ENCODE data around the gene MNX1.

Gene MNX1

GRCh38 chr7:157018997-157019608 lies 8.6 kb upstream of the MNX1 start:
- no peak for DNase-seq (ENCODE audit: insufficient read length)
- TF ChIP-seq POLR2AphosphoS5 (IDR thresholded peaks at IDR 0.05; ENCODE audit: low read depth, low read length) (no peak), POLR2A (IDR thresholded peaks at IDR 0.05; ENCODE audit: low read depth, low read length) (no peak), TAF1 (IDR thresholded peaks at IDR 0.05; ENCODE audit: borderline replicate concordance, low read depth, low read length) (no peak)
- FAIRE-seq = no peak

GRCh38 chr7:157018328-157018996 lies 8.0 kb upstream of the MNX1 start:
- no peak for DNase-seq (ENCODE audit: insufficient read length)
- FAIRE-seq = no peak
- TF ChIP-seq TAF1 (IDR thresholded peaks at IDR 0.05; ENCODE audit: borderline replicate concordance, low read depth, low read length) (no peak), POLR2AphosphoS5 (IDR thresholded peaks at IDR 0.05; ENCODE audit: low read depth, low read length) (no peak), POLR2A (IDR thresholded peaks at IDR 0.05; ENCODE audit: low read depth, low read length) (no peak)

DNA sequence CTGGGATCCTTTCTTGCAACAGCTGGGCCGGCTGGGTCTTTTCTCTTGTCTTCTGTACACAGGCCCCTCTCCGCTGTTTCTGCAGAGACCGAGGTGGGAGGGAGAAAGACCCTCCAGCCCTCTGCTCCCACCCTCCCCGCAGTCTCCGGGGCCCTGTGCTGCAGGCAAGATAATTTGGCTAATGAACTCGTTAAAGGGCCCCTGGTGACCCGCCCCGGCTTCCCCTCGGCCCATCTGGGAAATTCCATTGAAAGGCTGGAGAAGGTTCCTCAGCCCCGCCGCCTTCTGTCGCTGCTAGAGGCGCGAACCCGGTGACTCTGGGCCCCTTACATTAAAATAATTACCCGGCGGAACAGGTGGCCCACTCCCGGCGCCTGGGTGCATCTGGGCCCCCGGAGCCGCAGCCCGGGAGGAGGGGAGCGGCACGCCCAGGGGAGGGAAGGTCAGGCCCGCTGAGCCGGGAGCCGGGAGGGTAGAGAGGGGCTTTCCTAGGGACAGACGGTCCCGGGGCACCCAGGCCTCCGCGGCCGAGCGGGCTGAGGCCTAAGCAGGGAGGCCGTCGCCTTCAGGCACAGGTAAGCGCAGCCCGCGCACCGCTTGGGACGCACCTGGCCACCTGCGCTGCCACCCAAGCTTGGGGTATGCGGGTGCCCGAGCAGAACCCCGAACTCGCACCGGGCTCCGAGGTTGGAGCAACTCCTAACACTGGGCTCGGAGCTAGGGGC lies 7.3 kb upstream of the MNX1 start:
- DNase-seq (ENCODE audit: insufficient read length) (no peak), FAIRE-seq (no peak)
- no peak for TF ChIP-seq POLR2A (IDR thresholded peaks at IDR 0.05; ENCODE audit: low read depth, low read length)
- no peak for TF ChIP-seq TAF1 (IDR thresholded peaks at IDR 0.05; ENCODE audit: borderline replicate concordance, low read depth, low read length)
- no peak for TF ChIP-seq POLR2AphosphoS5 (IDR thresholded peaks at IDR 0.05; ENCODE audit: low read depth, low read length)

DNA sequence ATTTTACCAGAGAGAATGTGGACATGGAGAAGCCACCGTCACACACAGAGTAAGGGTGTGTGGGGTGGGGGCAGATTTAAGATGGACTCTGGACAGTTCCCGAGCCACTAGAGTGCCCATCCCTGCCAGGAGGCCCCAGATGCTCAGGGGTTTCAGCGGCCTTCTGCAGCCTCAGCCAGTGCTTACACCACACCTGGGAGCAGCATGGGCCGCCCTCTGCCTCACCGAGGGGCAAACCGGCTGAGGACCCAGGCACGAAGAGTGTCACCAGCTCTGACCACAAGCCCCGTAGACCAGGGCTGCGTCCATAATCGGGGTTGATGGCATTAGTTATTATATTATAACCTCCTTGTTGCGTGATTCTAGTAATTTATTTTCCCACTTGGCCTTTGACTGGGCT lies 6.7 kb upstream of the MNX1 start:
- DNase-seq (ENCODE audit: insufficient read length) = no peak
- TF ChIP-seq POLR2AphosphoS5 (IDR thresholded peaks at IDR 0.05; ENCODE audit: low read depth, low read length) (no peak), POLR2A (IDR thresholded peaks at IDR 0.05; ENCODE audit: low read depth, low read length) (no peak), TAF1 (IDR thresholded peaks at IDR 0.05; ENCODE audit: borderline replicate concordance, low read depth, low read length) (no peak)
- no peak for FAIRE-seq

GRCh38 chr7:157016352-157017041 lies 6.0 kb upstream of the MNX1 start:
- FAIRE-seq = peak; percentile 92
- TF ChIP-seq TAF1 (IDR thresholded peaks at IDR 0.05; ENCODE audit: borderline replicate concordance, low read depth, low read length) = no peak
- no peak for TF ChIP-seq POLR2A (IDR thresholded peaks at IDR 0.05; ENCODE audit: low read depth, low read length)
- TF ChIP-seq POLR2AphosphoS5 (IDR thresholded peaks at IDR 0.05; ENCODE audit: low read depth, low read length) = no peak; the same call in 1 of the 2 replicates
- DNase-seq (ENCODE audit: insufficient read length) = no peak

DNA sequence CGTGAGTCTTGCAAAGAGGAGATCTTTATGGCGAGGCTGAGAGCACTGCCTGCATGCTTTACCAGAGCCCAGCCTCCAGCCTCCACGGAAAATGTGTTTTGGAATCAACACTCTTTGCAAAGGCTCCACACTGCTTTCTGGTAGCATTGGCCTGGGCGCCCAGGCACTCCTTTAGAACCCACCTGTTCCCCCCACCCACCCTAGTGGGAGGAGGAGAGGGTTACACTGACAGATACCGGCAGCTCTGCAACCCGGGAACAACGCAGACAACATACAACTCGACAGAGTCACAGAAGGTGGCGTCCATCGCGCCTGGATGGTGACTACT lies 5.5 kb upstream of the MNX1 start:
- FAIRE-seq (no peak), DNase-seq (ENCODE audit: insufficient read length) (no peak)
- TF ChIP-seq TAF1 (IDR thresholded peaks at IDR 0.05; ENCODE audit: borderline replicate concordance, low read depth, low read length) (no peak), POLR2A (IDR thresholded peaks at IDR 0.05; ENCODE audit: low read depth, low read length) (no peak), POLR2AphosphoS5 (IDR thresholded peaks at IDR 0.05; ENCODE audit: low read depth, low read length) (no peak)

DNA sequence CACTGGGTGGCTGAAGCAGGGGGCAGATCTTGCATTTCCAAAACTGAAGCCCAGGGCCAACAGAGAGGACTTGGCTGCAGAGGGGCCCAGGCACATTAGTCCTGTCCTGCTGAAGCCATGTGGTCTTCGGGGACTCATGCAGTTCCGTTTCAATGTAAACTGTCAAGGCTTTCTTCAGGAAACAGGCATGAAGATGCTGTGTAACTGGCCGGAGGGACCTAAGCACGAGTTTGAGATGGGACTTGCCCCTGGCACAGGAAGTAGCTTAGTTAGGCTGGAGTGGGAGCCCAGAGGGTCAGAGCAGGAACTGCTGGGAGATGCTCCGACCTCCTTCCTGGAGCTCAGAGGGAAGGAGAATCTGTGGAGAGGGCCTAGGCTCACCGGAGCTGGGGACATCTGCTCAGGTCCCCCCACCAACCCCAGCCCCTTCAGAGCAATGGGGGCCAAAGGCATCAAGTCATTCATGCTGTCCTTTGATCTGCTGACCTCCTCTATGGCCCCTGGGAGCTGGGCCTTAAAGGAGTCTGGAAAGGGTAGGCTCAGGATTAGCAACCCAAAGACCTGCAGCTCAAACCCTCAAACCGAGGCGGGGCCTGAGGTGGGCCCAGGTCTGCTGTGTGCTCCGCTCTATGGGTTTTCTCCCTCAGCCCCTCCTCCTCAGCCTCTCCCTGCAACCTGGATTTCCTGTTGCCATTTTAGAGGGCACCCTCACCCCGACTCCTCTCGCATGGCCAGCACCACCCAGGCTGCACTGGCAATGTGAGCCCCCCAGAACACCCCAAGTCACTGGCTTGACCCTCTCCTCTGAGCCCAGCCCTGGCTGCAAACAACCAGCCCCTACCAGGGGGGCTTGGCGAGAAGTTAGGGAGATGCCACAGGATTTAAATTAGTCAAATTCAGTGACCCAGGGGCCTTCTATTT lies 4.4 kb upstream of the MNX1 start:
- FAIRE-seq = no peak
- TF ChIP-seq POLR2A (IDR thresholded peaks at IDR 0.05; ENCODE audit: low read depth, low read length) (no peak), TAF1 (IDR thresholded peaks at IDR 0.05; ENCODE audit: borderline replicate concordance, low read depth, low read length) (no peak), POLR2AphosphoS5 (IDR thresholded peaks at IDR 0.05; ENCODE audit: low read depth, low read length) (no peak)
- no peak for DNase-seq (ENCODE audit: insufficient read length)

DNA sequence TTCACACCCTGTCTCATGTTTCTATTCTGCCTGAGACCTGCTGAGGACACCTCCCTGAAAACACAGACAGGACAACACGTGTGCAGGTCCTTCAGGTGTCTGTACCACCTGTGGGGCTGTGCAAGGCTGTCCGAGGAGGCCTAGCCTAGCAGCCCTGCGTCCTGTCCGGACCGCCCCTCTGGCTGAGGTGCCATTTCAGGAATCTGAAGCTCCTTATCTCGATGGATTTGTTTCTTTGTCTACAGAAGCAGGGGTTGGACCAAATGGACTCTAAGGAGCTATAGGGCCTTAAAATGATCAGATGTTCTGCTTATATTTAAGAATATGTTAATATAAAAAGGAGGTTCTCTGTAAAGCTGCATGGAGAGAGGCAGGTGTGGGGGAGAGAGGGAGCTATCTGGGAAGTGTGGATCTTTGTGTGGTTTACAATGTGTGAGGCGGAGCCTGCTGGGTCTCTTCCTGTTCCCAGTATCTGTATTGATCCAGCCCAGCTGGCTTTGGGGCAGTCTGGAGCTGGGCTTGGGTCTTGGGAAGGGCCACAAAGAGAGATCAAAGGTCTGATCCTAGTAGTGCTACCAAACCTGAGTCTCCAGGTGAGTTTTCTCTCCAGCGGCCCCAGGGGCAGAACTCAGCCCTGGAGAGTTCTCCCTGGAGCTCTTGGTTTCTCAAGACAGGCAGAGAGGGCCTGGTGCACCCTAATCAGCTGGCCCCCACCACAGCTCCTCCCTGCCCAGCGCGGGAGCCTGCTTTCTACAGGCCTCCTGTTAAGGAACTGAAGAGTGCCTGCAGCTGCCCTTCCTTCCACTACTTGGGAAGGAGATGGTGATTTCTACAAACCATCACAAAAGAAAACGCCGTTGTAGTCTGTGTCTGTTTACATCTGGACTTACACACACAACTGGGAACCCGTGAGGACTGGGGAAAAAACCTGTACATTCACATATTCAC lies 3.4 kb upstream of the MNX1 start:
- DNase-seq (ENCODE audit: insufficient read length) = no peak
- TF ChIP-seq POLR2A (IDR thresholded peaks at IDR 0.05; ENCODE audit: low read depth, low read length) (no peak), TAF1 (IDR thresholded peaks at IDR 0.05; ENCODE audit: borderline replicate concordance, low read depth, low read length) (no peak), POLR2AphosphoS5 (IDR thresholded peaks at IDR 0.05; ENCODE audit: low read depth, low read length) (no peak)
- peak; percentile 58 for FAIRE-seq

DNA sequence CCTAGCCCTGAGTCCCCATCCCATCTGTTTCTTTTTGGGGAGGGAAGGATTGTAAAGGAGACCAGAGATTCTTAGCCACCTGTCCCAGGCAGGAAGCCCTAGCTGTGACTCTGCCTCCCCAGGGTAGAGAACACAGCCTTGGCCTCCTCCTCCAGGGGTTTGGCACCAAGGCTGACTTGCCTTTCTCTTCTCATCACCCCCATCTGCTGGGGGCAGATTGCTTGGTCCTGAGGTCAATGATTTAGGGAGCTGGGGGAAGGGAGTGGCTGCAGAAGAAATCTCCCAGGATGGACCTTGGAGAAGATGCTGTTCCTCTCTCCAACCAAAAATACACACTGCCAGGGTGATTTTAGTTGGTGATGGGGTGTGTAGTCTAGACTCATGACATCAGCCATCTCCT lies 2.6 kb upstream of the MNX1 start:
- TF ChIP-seq TAF1 (IDR thresholded peaks at IDR 0.05; ENCODE audit: borderline replicate concordance, low read depth, low read length) (no peak), POLR2AphosphoS5 (IDR thresholded peaks at IDR 0.05; ENCODE audit: low read depth, low read length) (no peak), POLR2A (IDR thresholded peaks at IDR 0.05; ENCODE audit: low read depth, low read length) (no peak)
- no peak for FAIRE-seq

GRCh38 chr7:157012113-157012547 lies 1.7 kb upstream of the MNX1 start:
- TF ChIP-seq TAF1 (IDR thresholded peaks at IDR 0.05; ENCODE audit: borderline replicate concordance, low read depth, low read length) (no peak), POLR2A (IDR thresholded peaks at IDR 0.05; ENCODE audit: low read depth, low read length) (no peak), POLR2AphosphoS5 (IDR thresholded peaks at IDR 0.05; ENCODE audit: low read depth, low read length) (no peak)
- DNase-seq (ENCODE audit: insufficient read length) = no peak
- FAIRE-seq = no peak

More for the DNA sequence above, 2.6 kb upstream of the MNX1 start:
- DNase-seq (ENCODE audit: insufficient read length) = no peak
